Nephron (organoid): ENCODE data around the gene ZBED2.

Experiments used
- H3K27ac Mint-ChIP-seq, 3 experiments: 2 replicates each; pipeline ENCODE4 v1.8.0; 2020; ENCODE audit warnings: mixed read lengths in 3 of 3, mild to moderate bottlenecking in 2 of 3, moderate library complexity in 1 of 3
- H3K27me3 Mint-ChIP-seq: 2 replicates; pipeline ENCODE4 v1.8.0; 2021; ENCODE audit warnings: low read depth, mild to moderate bottlenecking, moderate library complexity, mixed read lengths
- H3K36me3 Mint-ChIP-seq: 2 replicates; pipeline ENCODE4 v1.8.0; 2020; ENCODE audit warnings: low read depth, mixed read lengths
- H3K4me1 Mint-ChIP-seq: 2 replicates; pipeline ENCODE4 v1.8.0; 2020; ENCODE audit warnings: mixed read lengths
- H3K4me3 Mint-ChIP-seq, 3 experiments: 2 replicates each; pipeline ENCODE4 v1.8.0; 2020; ENCODE audit warnings: mild to moderate bottlenecking in 3 of 3, mixed read lengths in 3 of 3, moderate library complexity in 2 of 3
- H3K9me3 Mint-ChIP-seq: 2 replicates; pipeline ENCODE4 v1.8.0; 2020; ENCODE audit warnings: mixed read lengths
- CTCF ChIP-seq, 3 experiments: fragments of 200-600 bp; sonication (generic); IDR thresholded peaks; one replicate each; pipeline ENCODE4 v1.5.0; 2021; ENCODE audit warnings: antibody characterized with exemption in 3 of 3; ENCODE audit not compliant: unreplicated experiment in 3 of 3

ZBED2 gene

GRCh38 chr3:111621535-111621934 is 26.4 kb upstream of the ZBED2 start:
- H3K36me3 Mint-ChIP-seq, result no peaks in the 10 kb centered on the region
- no peak for TF ChIP-seq CTCF (IDR thresholded peaks at IDR 0.05; ENCODE audit: unreplicated experiment in 3 of 3)
- no peak overlapping the region for H3K27ac Mint-ChIP-seq
- no peaks in the 10 kb centered on the region for H3K4me1 Mint-ChIP-seq
- no peak overlapping the region for H3K4me3 Mint-ChIP-seq
- no peaks in the 10 kb centered on the region for H3K27me3 Mint-ChIP-seq
- no peaks in the 10 kb centered on the region for H3K9me3 Mint-ChIP-seq

GRCh38 chr3:111619833-111620232 is 24.7 kb upstream of the ZBED2 start:
- Mint-ChIP-seq H3K27me3 (no peaks in the 10 kb centered on the region), H3K4me1 (no peaks in the 10 kb centered on the region), H3K4me3 (no peak overlapping the region), H3K36me3 (no peaks in the 10 kb centered on the region), H3K9me3 (no peaks in the 10 kb centered on the region), H3K27ac (no peak overlapping the region)
- no peak for TF ChIP-seq CTCF (IDR thresholded peaks at IDR 0.05; ENCODE audit: unreplicated experiment in 3 of 3)

GRCh38 chr3:111618945-111619344 is 23.8 kb upstream of the ZBED2 start:
- Mint-ChIP-seq H3K9me3 (no peaks in the 10 kb centered on the region), H3K27me3 (no peaks in the 10 kb centered on the region), H3K27ac (no peak overlapping the region), H3K4me3 (no peak overlapping the region), H3K4me1 (no peaks in the 10 kb centered on the region), H3K36me3 (no peaks in the 10 kb centered on the region)
- TF ChIP-seq CTCF (IDR thresholded peaks at IDR 0.05; ENCODE audit: unreplicated experiment in 3 of 3), result no peak

GRCh38 chr3:111617912-111618601 is 22.9 kb upstream of the ZBED2 start:
- H3K9me3 Mint-ChIP-seq, result no peaks in the 10 kb centered on the region
- H3K27me3 Mint-ChIP-seq, result no peaks in the 10 kb centered on the region
- no peak overlapping the region for H3K4me3 Mint-ChIP-seq
- no peak overlapping the region for H3K27ac Mint-ChIP-seq
- H3K4me1 Mint-ChIP-seq, result no peaks in the 10 kb centered on the region
- no peak for TF ChIP-seq CTCF (IDR thresholded peaks at IDR 0.05; ENCODE audit: unreplicated experiment in 3 of 3)
- H3K36me3 Mint-ChIP-seq, result no peaks in the 10 kb centered on the region

- H3K4me3 Mint-ChIP-seq, result no peak overlapping the region
- no peak for TF ChIP-seq CTCF (IDR thresholded peaks at IDR 0.05; ENCODE audit: unreplicated experiment in 3 of 3)
- H3K4me1 Mint-ChIP-seq, result no peaks in the 10 kb centered on the region
- no peaks in the 10 kb centered on the region for H3K27me3 Mint-ChIP-seq
- H3K9me3 Mint-ChIP-seq, result no peaks in the 10 kb centered on the region
- H3K36me3 Mint-ChIP-seq, result no peaks in the 10 kb centered on the region
- no peak overlapping the region for H3K27ac Mint-ChIP-seq
Measured at GRCh38 chr3:111617406-111617805, 22.3 kb upstream of the ZBED2 start.

- H3K4me1 Mint-ChIP-seq, result no peaks in the 10 kb centered on the region
- no peaks in the 10 kb centered on the region for H3K9me3 Mint-ChIP-seq
- H3K27me3 Mint-ChIP-seq, result no peaks in the 10 kb centered on the region
- no peak overlapping the region for H3K4me3 Mint-ChIP-seq
- no peak for TF ChIP-seq CTCF (IDR thresholded peaks at IDR 0.05; ENCODE audit: unreplicated experiment in 3 of 3)
- no peaks in the 10 kb centered on the region for H3K36me3 Mint-ChIP-seq
- H3K27ac Mint-ChIP-seq, result no peak overlapping the region
Measured at GRCh38 chr3:111616417-111617105, 21.4 kb upstream of the ZBED2 start.
